ENCODE data around the gene CHP1. TPM values are rescaled to one million over a fixed set of nuclear protein-coding genes. Genes with fewer than 3 reads are reported as not detected.
"Not testable (repeated sequence)": the region's sequence is repeated elsewhere in the genome, so short reads cannot be mapped to it uniquely, and the experiment has no call there.

Gene CHP1
- total RNA-seq, 1 donor from 2014 or later = 76.3 TPM

- H3K4me3 Mint-ChIP-seq = peak overlapping the region; percentile 45
- H3K27me3 Mint-ChIP-seq (ENCODE audit: low read depth) = no peaks in the 10 kb centered on the region
- H3K9me3 Mint-ChIP-seq = no peaks in the 10 kb centered on the region
- no peak overlapping the region for H3K27ac Mint-ChIP-seq (ENCODE audit: unreplicated experiment)
- no peaks in the 10 kb centered on the region for H3K36me3 Mint-ChIP-seq (ENCODE audit: low read depth)
- no peak for TF ChIP-seq CTCF (conservative IDR thresholded peaks at IDR 0.05)
- peaks cover 2% of the 10 kb centered on the region for H3K4me1 Mint-ChIP-seq
- DNase-seq (ENCODE audit: low read depth, low spot score) = no peak
These were observed 7.0 kb downstream of the CHP1 start for GRCh38 chr15:41238100-41238499.

- Mint-ChIP-seq H3K36me3 (ENCODE audit: low read depth) (peaks cover 6% of the 10 kb centered on the region), H3K27me3 (ENCODE audit: low read depth) (no peaks in the 10 kb centered on the region), H3K4me3 (no peak overlapping the region), H3K9me3 (no peaks in the 10 kb centered on the region), H3K4me1 (peaks cover 5% of the 10 kb centered on the region), H3K27ac (ENCODE audit: unreplicated experiment) (no peak overlapping the region)
- DNase-seq (ENCODE audit: low read depth, low spot score) = no peak
- no peak for TF ChIP-seq CTCF (conservative IDR thresholded peaks at IDR 0.05)
These were observed 10.3 kb downstream of the CHP1 start for GRCh38 chr15:41241221-41241964.

- H3K4me3 Mint-ChIP-seq; H3K27ac Mint-ChIP-seq (ENCODE audit: unreplicated experiment); H3K27me3 Mint-ChIP-seq (ENCODE audit: low read depth); H3K4me1 Mint-ChIP-seq; H3K9me3 Mint-ChIP-seq; H3K36me3 Mint-ChIP-seq (ENCODE audit: low read depth); DNase-seq (ENCODE audit: low read depth, low spot score): not testable (repeated sequence)
These were observed 19.7 kb downstream of the CHP1 start for GRCh38 chr15:41250745-41251144.

- no peak overlapping the region for H3K27ac Mint-ChIP-seq (ENCODE audit: unreplicated experiment)
- H3K36me3 Mint-ChIP-seq (ENCODE audit: low read depth) = peaks cover 8% of the 10 kb centered on the region
- no peaks in the 10 kb centered on the region for H3K9me3 Mint-ChIP-seq
- no peak overlapping the region for H3K4me3 Mint-ChIP-seq
- TF ChIP-seq CTCF (conservative IDR thresholded peaks at IDR 0.05) = no peak
- no peaks in the 10 kb centered on the region for H3K4me1 Mint-ChIP-seq
- no peak for DNase-seq (ENCODE audit: low read depth, low spot score)
- no peaks in the 10 kb centered on the region for H3K27me3 Mint-ChIP-seq (ENCODE audit: low read depth)
These were observed 20.3 kb downstream of the CHP1 start for GRCh38 chr15:41251411-41251810.

GRCh38 chr15:41254560-41254959 lies 23.5 kb downstream of the CHP1 start:
- no peaks in the 10 kb centered on the region for H3K4me1 Mint-ChIP-seq
- no peak overlapping the region for H3K27ac Mint-ChIP-seq (ENCODE audit: unreplicated experiment)
- H3K9me3 Mint-ChIP-seq = no peaks in the 10 kb centered on the region

More at GRCh38 chr15:41254560-41254959, 23.5 kb downstream of the CHP1 start:
- H3K27me3 Mint-ChIP-seq (ENCODE audit: low read depth) = no peaks in the 10 kb centered on the region
- TF ChIP-seq CTCF (conservative IDR thresholded peaks at IDR 0.05) = no peak
- H3K36me3 Mint-ChIP-seq (ENCODE audit: low read depth) = peaks cover 8% of the 10 kb centered on the region
- H3K4me3 Mint-ChIP-seq = no peak overlapping the region
- DNase-seq (ENCODE audit: low read depth, low spot score) = no peak

All from neural crest cell (in vitro differentiated cells).